HEK293 (cell line): ENCODE results near the gene RAB44.

ENCODE experiments used
- BCL11A ChIP-seq: fragments of 450-650 bp; formaldehyde crosslinking; IDR thresholded peaks from 2 replicates; pipeline ENCODE4 v1.5.1; 2016; ENCODE audit warnings: low read depth, missing biosample characterization, missing genetic modification characterization
- GLIS1 ChIP-seq: fragments of 450-650 bp; formaldehyde crosslinking; IDR thresholded peaks from 2 replicates; pipeline ENCODE4 v1.5.1; 2016; ENCODE audit warnings: missing biosample characterization, missing genetic modification characterization
- GLIS2 ChIP-seq: fragments of 450-650 bp; formaldehyde crosslinking; IDR thresholded peaks from 2 replicates; pipeline ENCODE4 v1.5.1; 2016; ENCODE audit warnings: missing biosample characterization, missing genetic modification characterization
- HIC1 ChIP-seq: fragments of 450-650 bp; formaldehyde crosslinking; IDR thresholded peaks from 2 replicates; pipeline ENCODE4 v1.5.1; 2016; ENCODE audit warnings: missing biosample characterization, missing genetic modification characterization
- IKZF3 ChIP-seq: fragments of 450-650 bp; IDR thresholded peaks from 2 replicates; pipeline ENCODE4 v1.5.0; 2018; ENCODE audit warnings: missing biosample characterization, mild to moderate bottlenecking, missing genetic modification characterization, moderate library complexity
- KLF17 ChIP-seq: fragments of 450-650 bp; formaldehyde crosslinking; IDR thresholded peaks from 2 replicates; pipeline ENCODE4 v1.5.1; 2016; ENCODE audit warnings: missing biosample characterization, missing genetic modification characterization
- MZF1 ChIP-seq: fragments of 450-650 bp; formaldehyde crosslinking; IDR thresholded peaks from 2 replicates; pipeline ENCODE4 v1.5.1; 2017; ENCODE audit warnings: missing biosample characterization, missing genetic modification characterization, borderline replicate concordance
- ZBTB10 ChIP-seq: fragments of 450-650 bp; formaldehyde crosslinking; IDR thresholded peaks from 2 replicates; pipeline ENCODE4 v1.5.1; 2016; ENCODE audit warnings: missing biosample characterization, missing genetic modification characterization
- ZBTB20 ChIP-seq: fragments of 450-650 bp; formaldehyde crosslinking; IDR thresholded peaks from 2 replicates; pipeline ENCODE4 v1.5.1; 2016; ENCODE audit warnings: missing biosample characterization, missing genetic modification characterization
- ZBTB21 ChIP-seq: fragments of 450-650 bp; formaldehyde crosslinking; IDR thresholded peaks from 2 replicates; pipeline ENCODE4 v1.5.1; 2017; ENCODE audit warnings: missing biosample characterization, missing genetic modification characterization
- ZBTB26 ChIP-seq: fragments of 450-650 bp; formaldehyde crosslinking; optimal IDR thresholded peaks from 2 replicates; pipeline ENCODE3; 2016; ENCODE audit warnings: missing biosample characterization, mild to moderate bottlenecking, missing genetic modification characterization
- ZBTB48 ChIP-seq: fragments of 450-650 bp; formaldehyde crosslinking; IDR thresholded peaks from 2 replicates; pipeline ENCODE4 v1.5.1; 2016; ENCODE audit warnings: missing biosample characterization, missing genetic modification characterization
- ZBTB49 ChIP-seq: fragments of 450-650 bp; formaldehyde crosslinking; IDR thresholded peaks from 2 replicates; pipeline ENCODE4 v1.5.1; 2016; ENCODE audit warnings: missing biosample characterization, missing genetic modification characterization, low read depth
- ZNF292 ChIP-seq: fragments of 450-650 bp; formaldehyde crosslinking; IDR thresholded peaks from 2 replicates; pipeline ENCODE4 v1.5.1; 2016; ENCODE audit warnings: low read depth, missing biosample characterization, missing genetic modification characterization, borderline replicate concordance
- ZNF341 ChIP-seq: fragments of 450-650 bp; formaldehyde crosslinking; IDR thresholded peaks from 2 replicates; pipeline ENCODE4; 2016; ENCODE audit warnings: low read depth, missing biosample characterization, missing genetic modification characterization
- ZNF426 ChIP-seq: fragments of 450-650 bp; formaldehyde crosslinking; IDR thresholded peaks from 2 replicates; pipeline ENCODE4 v1.5.1; 2017; ENCODE audit warnings: missing biosample characterization, missing genetic modification characterization, mild to moderate bottlenecking, inconsistent platforms, moderate library complexity
- ZNF610 ChIP-seq: fragments of 450-650 bp; formaldehyde crosslinking; IDR thresholded peaks from 2 replicates; pipeline ENCODE4 v1.5.1; 2016; ENCODE audit warnings: missing biosample characterization, missing genetic modification characterization, borderline replicate concordance
- ZNF624 ChIP-seq: fragments of 450-650 bp; formaldehyde crosslinking; IDR thresholded peaks from 2 replicates; pipeline ENCODE4 v1.5.1; 2017; ENCODE audit warnings: missing biosample characterization, missing genetic modification characterization
- ZNF629 ChIP-seq: fragments of 450-650 bp; formaldehyde crosslinking; IDR thresholded peaks from 2 replicates; pipeline ENCODE4 v1.5.1; 2017; ENCODE audit warnings: missing biosample characterization, missing genetic modification characterization
- ZNF76 ChIP-seq: fragments of 450-650 bp; formaldehyde crosslinking; IDR thresholded peaks from 2 replicates; pipeline ENCODE4; 2016; ENCODE audit warnings: low read depth, missing biosample characterization, missing genetic modification characterization, borderline replicate concordance
- ZNF777 ChIP-seq: fragments of 450-650 bp; formaldehyde crosslinking; IDR thresholded peaks from 2 replicates; pipeline ENCODE4 v1.5.1; 2017; ENCODE audit warnings: missing biosample characterization, missing genetic modification characterization, borderline replicate concordance
- ZNF792 ChIP-seq: fragments of 450-650 bp; formaldehyde crosslinking; IDR thresholded peaks from 2 replicates; pipeline ENCODE4 v1.5.1; 2016; ENCODE audit warnings: missing biosample characterization, missing genetic modification characterization

Gene RAB44

GRCh38 chr6:36679043-36679833 lies 18.4 kb upstream of the RAB44 start (continued):
- peak; percentile 88 for TF ChIP-seq ZBTB10 (tag by site-specific recombination)
- peak; percentile 73 for TF ChIP-seq HIC1
- TF ChIP-seq IKZF3: peak; percentile 80
- TF ChIP-seq ZBTB49 (tag by site-specific recombination): no peak
- peak; percentile 76 for TF ChIP-seq ZBTB26 (tag by site-specific recombination)
- TF ChIP-seq BCL11A (tag by site-specific recombination): peak; percentile 71; the same call in 1 of the 2 replicates
- TF ChIP-seq ZNF76 (tag by site-specific recombination): peak; percentile 75; the same call in 1 of the 2 replicates
- peak; percentile 38 for TF ChIP-seq GLIS1
- TF ChIP-seq ZNF624 (tag by site-specific recombination): no peak
- TF ChIP-seq ZBTB20: peak; percentile 66
- TF ChIP-seq ZBTB21: peak; percentile 81
- TF ChIP-seq KLF17 (tag by site-specific recombination): peak; percentile 77; the same call in 1 of the 2 replicates
- no peak; the same call in 1 of the 2 replicates for TF ChIP-seq ZNF610 (tag by site-specific recombination)
- TF ChIP-seq ZNF426 (tag by site-specific recombination): no peak
- peak; percentile 64 for TF ChIP-seq ZBTB48 (tag by site-specific recombination)
- peak; percentile 86 for TF ChIP-seq GLIS2
- no peak for TF ChIP-seq ZNF292 (tag by site-specific recombination)
- TF ChIP-seq ZNF341 (tag by site-specific recombination): 0 out of 2 replicates have a peak, but pooled peaks have one; percentile 23
- peak; percentile 90 for TF ChIP-seq ZNF629 (tag by site-specific recombination)
- TF ChIP-seq ZNF777 (tag by site-specific recombination): peak; percentile 6; the same call in 1 of the 2 replicates
- TF ChIP-seq ZNF792 (tag by site-specific recombination): 0 out of 2 replicates have a peak, but pooled peaks have one; percentile 8
- no peak for TF ChIP-seq MZF1
